ENCODE results near the gene TCEA3.

DNA sequence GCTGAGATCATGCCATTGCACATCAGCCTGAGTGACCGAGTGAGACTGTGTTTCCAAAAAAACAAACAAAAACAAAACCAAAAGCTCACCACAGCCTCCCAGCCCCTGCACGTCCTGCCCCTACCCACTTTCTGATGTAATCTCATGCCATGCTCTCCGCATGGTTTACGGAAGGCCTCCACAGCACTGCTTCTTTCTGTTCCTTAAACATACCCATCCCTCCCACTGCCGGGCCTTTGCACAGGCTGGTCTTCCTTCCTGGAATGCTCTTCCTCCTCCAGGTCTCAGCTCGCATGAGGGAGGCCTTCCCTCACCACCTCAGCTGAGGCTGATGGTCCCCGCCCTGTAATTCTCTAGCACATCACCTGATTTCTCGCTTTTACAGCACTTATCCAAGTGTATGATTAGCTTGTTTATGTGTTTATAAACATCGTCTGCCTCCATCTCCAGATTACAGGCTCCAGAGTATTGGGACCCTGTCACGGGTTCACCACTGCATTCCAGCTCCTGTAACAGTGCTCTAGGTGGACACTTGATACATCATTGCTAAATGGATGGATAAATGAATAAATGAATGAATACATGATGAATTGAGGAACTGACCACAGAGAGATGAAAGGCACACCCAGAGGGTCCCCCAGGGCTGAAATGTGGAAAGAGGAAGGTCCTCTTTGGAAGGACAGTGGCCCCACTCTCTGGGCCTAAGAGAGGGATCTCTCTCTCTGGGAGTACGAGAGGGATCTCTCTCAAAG is 22.1 kb downstream of the TCEA3 start:
- no peak for TF ChIP-seq EZH2 (optimal IDR thresholded peaks at IDR 0.05; ENCODE audit: low read depth, low read length)
- no peak for TF ChIP-seq EZH2phosphoT487 (IDR thresholded peaks at IDR 0.05; ENCODE audit: low read length)
